Keratinocyte (primary cell): Measurements from ENCODE around the gene RBMS3. TPM values are rescaled to one million over a fixed set of nuclear protein-coding genes. Genes with fewer than 3 reads are reported as not detected.

ENCODE experiments used
- DNase-seq: peaks from one replicate; pipeline ENCODE4 v3.0.0-alpha.2; 2011; ENCODE audit warnings: low read depth, missing footprints, low spot score
- FAIRE-seq: peaks from 2 replicates; lab custom pipeline; 2011; peaks lifted over from hg19 to GRCh38; lab: Jason Lieb, UNC
- H2AFZ ChIP-seq: 2 replicates; pipeline ENCODE4 v1.6.0; 2012; ENCODE audit warnings: low read length, control low read depth, inconsistent platforms; ENCODE audit not compliant: control insufficient read depth
- H3K27ac ChIP-seq: 2 replicates; pipeline ENCODE4 v1.5.1; 2011; ENCODE audit warnings: low read length; ENCODE audit not compliant: control insufficient read depth, insufficient read depth
- H3K27me3 ChIP-seq: 3 replicates; pipeline ENCODE4 v1.6.0; 2011; ENCODE audit warnings: low read length; ENCODE audit not compliant: control insufficient read depth, insufficient read depth; ENCODE audit errors: extremely low read depth
- H3K36me3 ChIP-seq, 2 experiments: 2 replicates in 1 of 2; 3 replicates in 1 of 2; pipeline ENCODE4 v1.5.1; 2011; ENCODE audit warnings: low read length in 2 of 2, mild to moderate bottlenecking in 1 of 2; ENCODE audit not compliant: control insufficient read depth in 2 of 2, insufficient read depth in 2 of 2; ENCODE audit errors: extremely low read depth in 1 of 2
- H3K4me1 ChIP-seq: 3 replicates; pipeline ENCODE4 v1.5.1; 2011; ENCODE audit warnings: low read length; ENCODE audit not compliant: control insufficient read depth, insufficient read depth; ENCODE audit errors: extremely low read depth
- H3K4me2 ChIP-seq: 3 replicates; pipeline ENCODE4 v1.6.0; 2011; ENCODE audit warnings: low read depth, low read length; ENCODE audit not compliant: control insufficient read depth, insufficient read depth; ENCODE audit errors: extremely low read depth
- H3K4me3 ChIP-seq, 3 experiments: fragments of 200-600 bp in 1 of 3; sonication (generic) in 1 of 3; 2 replicates in 2 of 3; 3 replicates in 1 of 3; pipeline ENCODE4 v1.5.1; 2011 to 2016; ENCODE audit warnings: low read length in 3 of 3, mild to moderate bottlenecking in 3 of 3, control low read depth in 2 of 3, inconsistent platforms in 1 of 3, low read depth in 1 of 3, mixed read lengths in 1 of 3, mixed run types in 1 of 3, moderate library complexity in 1 of 3; ENCODE audit not compliant: control insufficient read depth in 2 of 3, insufficient read depth in 2 of 3; ENCODE audit errors: extremely low read depth in 1 of 3
- H3K79me2 ChIP-seq: 2 replicates; pipeline ENCODE4 v1.6.0; 2012; ENCODE audit warnings: low read length; ENCODE audit not compliant: control insufficient read depth, insufficient read depth
- H3K9ac ChIP-seq: 3 replicates; pipeline ENCODE4 v1.6.0; 2011; ENCODE audit warnings: low read length; ENCODE audit not compliant: control insufficient read depth, insufficient read depth; ENCODE audit errors: extremely low read depth
- H3K9me1 ChIP-seq: 3 replicates; pipeline ENCODE4 v1.6.0; 2011; ENCODE audit warnings: low read length; ENCODE audit not compliant: control insufficient read depth, insufficient read depth; ENCODE audit errors: extremely low read depth
- H3K9me3 ChIP-seq: 2 replicates; pipeline ENCODE4 v1.5.1; 2012; ENCODE audit warnings: low read depth, low read length; ENCODE audit not compliant: control insufficient read depth
- H4K20me1 ChIP-seq: 3 replicates; pipeline ENCODE4 v1.6.0; 2011; ENCODE audit warnings: low read length; ENCODE audit not compliant: control insufficient read depth, insufficient read depth; ENCODE audit errors: extremely low read depth
- EZH2 ChIP-seq: IDR thresholded peaks from one replicate; pipeline ENCODE4 v1.6.1; 2012; ENCODE audit warnings: inconsistent platforms, mild to moderate bottlenecking, low read length, moderate library complexity
- dilution Hi-C: fragments of 300-500 bp; cut with MboI; formaldehyde crosslinking; loops from one replicate; pipeline ENCODE4 v1.7.0; 2020; ENCODE audit warnings: low sequenced_read_pairs; ENCODE audit not compliant: extremely low pct_ligation_motif_present
- polyA plus RNA-seq, 5 experiments: library from polyadenylated mRNA; depleted of rRNA in 3 of 5; stranded (reverse) in 3 of 5; stranded (forward) in 1 of 5; unstranded in 1 of 5; fragments of >200 nt; gene quantifications; 1 replicate in 1 of 5; 2 replicates in 3 of 5; 3 replicates in 1 of 5; pipeline versions ENCODE4 v1.2.1 to v1.2.3, GENCODE V29; 2011 to 2012; ENCODE audit warnings: missing spikeins in 2 of 5, low read depth in 1 of 5, low replicate concordance in 1 of 5
- TF ChIP-seq, protein P1 (sequence below), 3 experiments: IDR thresholded peaks in 1 of 3; conservative IDR thresholded peaks in 1 of 3; optimal IDR thresholded peaks in 1 of 3; 2 replicates in 2 of 3; 3 replicates in 1 of 3; pipeline versions ENCODE3 to v1.5.1; 2011; ENCODE audit warnings: low read length in 3 of 3, mild to moderate bottlenecking in 3 of 3, moderate library complexity in 2 of 3, control low read depth in 1 of 3, inconsistent platforms in 1 of 3; ENCODE audit not compliant: insufficient read depth in 2 of 3; ENCODE audit errors: extremely low read depth in 1 of 3

RBMS3 gene
- polyA plus RNA-seq, 1 donor (not counting 4 experiments of a cell fraction or from before 2014, with no cell fraction given): 2.3 TPM

DNA sequence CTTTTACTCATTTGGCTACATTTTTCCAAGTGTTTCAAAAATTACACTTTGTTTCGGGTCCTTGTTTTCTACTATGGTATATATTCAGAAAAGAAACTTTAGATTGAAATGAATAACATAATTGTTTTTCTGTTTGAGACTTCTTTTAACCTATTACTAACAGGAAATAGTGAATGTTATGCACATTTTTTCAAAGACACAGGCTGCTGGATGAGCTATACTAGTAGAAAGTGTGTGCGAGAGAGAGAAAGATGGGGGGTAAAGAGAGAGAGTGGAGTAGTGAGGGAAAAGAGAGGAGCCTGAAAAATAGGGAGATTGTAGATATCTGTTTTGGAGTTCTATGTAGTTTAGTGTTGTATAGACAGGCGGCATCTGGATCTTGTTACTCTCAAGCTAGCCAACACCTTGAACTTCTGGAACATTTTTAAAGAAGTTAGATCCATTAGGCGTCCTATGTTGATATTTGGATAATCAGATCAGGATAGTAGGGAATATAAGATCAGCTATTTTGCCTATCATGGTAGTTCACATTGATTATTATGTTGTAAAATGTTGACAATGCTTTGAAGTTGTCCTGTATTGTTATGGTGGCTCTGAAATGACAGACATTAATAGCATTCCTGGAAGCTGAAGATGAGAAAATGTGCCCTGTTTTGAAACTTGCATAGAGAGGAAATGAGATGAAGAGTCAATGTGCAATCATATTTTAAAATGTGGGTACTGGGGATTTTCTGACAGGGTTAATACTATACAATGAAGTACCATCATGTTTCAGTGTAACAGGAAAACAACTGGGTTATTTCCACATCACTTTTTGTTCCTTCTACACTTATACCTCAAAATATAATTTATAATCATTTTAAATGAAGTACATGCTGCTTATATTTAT lies 2.6 kb downstream of the RBMS3 start:
- Histone ChIP-seq H3K27ac (peak overlapping the region; percentile 94), H3K36me3 (no peaks in the 10 kb centered on the region), H3K9me3 (no peaks in the 10 kb centered on the region), H3K9ac (peak overlapping the region; percentile 89), H4K20me1 (no peaks in the 10 kb centered on the region), H3K4me2 (peak overlapping the region; percentile 97), H3K4me3 (peak overlapping the region; percentile 50 to 94 (median 91)), H3K79me2 (peaks cover 20% of the 10 kb centered on the region), H3K27me3 (no peaks in the 10 kb centered on the region), H2AFZ (peak overlapping the region; percentile 0), H3K9me1 (no peaks in the 10 kb centered on the region), H3K4me1 (peaks cover 28% of the 10 kb centered on the region)
- no peak for DNase-seq
- peak; percentile 56 for FAIRE-seq
- no peak for TF ChIP-seq EZH2
- TF ChIP-seq, protein P1, sequence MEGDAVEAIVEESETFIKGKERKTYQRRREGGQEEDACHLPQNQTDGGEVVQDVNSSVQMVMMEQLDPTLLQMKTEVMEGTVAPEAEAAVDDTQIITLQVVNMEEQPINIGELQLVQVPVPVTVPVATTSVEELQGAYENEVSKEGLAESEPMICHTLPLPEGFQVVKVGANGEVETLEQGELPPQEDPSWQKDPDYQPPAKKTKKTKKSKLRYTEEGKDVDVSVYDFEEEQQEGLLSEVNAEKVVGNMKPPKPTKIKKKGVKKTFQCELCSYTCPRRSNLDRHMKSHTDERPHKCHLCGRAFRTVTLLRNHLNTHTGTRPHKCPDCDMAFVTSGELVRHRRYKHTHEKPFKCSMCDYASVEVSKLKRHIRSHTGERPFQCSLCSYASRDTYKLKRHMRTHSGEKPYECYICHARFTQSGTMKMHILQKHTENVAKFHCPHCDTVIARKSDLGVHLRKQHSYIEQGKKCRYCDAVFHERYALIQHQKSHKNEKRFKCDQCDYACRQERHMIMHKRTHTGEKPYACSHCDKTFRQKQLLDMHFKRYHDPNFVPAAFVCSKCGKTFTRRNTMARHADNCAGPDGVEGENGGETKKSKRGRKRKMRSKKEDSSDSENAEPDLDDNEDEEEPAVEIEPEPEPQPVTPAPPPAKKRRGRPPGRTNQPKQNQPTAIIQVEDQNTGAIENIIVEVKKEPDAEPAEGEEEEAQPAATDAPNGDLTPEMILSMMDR (optimal IDR thresholded peaks at IDR 0.05 in 1 of 3, IDR thresholded peaks at IDR 0.05 in 1 of 3, conservative IDR thresholded peaks at IDR 0.05 in 1 of 3; ENCODE audit: extremely low read depth in 1 of 3, insufficient read depth in 2 of 3, low read length in 3 of 3): no peak
- dilution Hi-C loops: no loop called here

DNA sequence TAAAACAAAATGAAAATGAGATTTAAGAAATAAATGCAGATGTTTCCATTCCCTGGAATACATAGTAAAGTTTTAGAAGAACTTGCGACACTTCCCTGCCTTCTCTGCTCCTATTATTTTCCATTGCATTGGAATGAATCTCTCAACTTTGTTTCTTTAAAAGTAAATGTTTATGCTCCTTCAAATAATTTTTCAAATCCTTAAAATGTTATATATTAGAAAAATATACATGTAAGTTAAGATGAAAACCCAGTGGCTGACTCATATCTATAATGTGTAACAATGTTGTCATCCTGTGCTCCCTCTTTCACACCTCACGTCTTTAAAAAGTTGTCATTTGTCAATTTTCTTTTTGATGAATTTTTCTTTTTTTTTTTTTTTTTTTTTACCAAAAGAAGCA lies 3.6 kb downstream of the RBMS3 start:
- TF ChIP-seq, protein P1 (optimal IDR thresholded peaks at IDR 0.05 in 1 of 3, IDR thresholded peaks at IDR 0.05 in 1 of 3, conservative IDR thresholded peaks at IDR 0.05 in 1 of 3; ENCODE audit: extremely low read depth in 1 of 3, insufficient read depth in 2 of 3, low read length in 3 of 3): no peak
- no peak for TF ChIP-seq EZH2
- Histone ChIP-seq H2AFZ (no peak overlapping the region), H3K36me3 (no peaks in the 10 kb centered on the region), H3K4me2 (peak overlapping the region; percentile 97), H3K4me1 (peaks cover 28% of the 10 kb centered on the region), H3K79me2 (peaks cover 20% of the 10 kb centered on the region), H3K9me1 (no peaks in the 10 kb centered on the region), H3K9ac (no peak overlapping the region), H3K27ac (no peak overlapping the region), H3K4me3 (no peak overlapping the region), H3K9me3 (no peaks in the 10 kb centered on the region), H4K20me1 (no peaks in the 10 kb centered on the region), H3K27me3 (no peaks in the 10 kb centered on the region)
- FAIRE-seq (no peak), DNase-seq (no peak)
- dilution Hi-C loops: no loop called here
